NAMALWA (cell line): Measurements from ENCODE around the gene H6PD.

Experiments
- DNase-seq: peaks from one replicate; pipeline ENCODE4 v3.0.0-alpha.2; 2015; ENCODE audit warnings: low spot score

Gene H6PD

GRCh38 chr1:9234223-9235095 is at the start of gene H6PD:
Gene H6PD, plus strand, starts transcription at chr1:9234774. Its CDS starts 10,161 bp downstream, at chr1:9244935.
- peak; percentile 89 for DNase-seq

- no peak for DNase-seq
These were observed 48.3 kb upstream of the H6PD start for GRCh38 chr1:9186082-9186859.

GRCh38 chr1:9187004-9187403 is 47.6 kb upstream of the H6PD start:
- DNase-seq = no peak

GRCh38 chr1:9190234-9190633 is 44.3 kb upstream of the H6PD start:
- DNase-seq = no peak

- DNase-seq = no peak
These were observed 43.3 kb upstream of the H6PD start for GRCh38 chr1:9191231-9191630.

GRCh38 chr1:9192578-9193232 is 41.9 kb upstream of the H6PD start:
- no peak for DNase-seq

- DNase-seq = no peak
These were observed 41.3 kb upstream of the H6PD start for GRCh38 chr1:9193233-9193625.

- DNase-seq = no peak
These were observed 40.5 kb upstream of the H6PD start for GRCh38 chr1:9194024-9194423.

- no peak for DNase-seq
These were observed 38.9 kb upstream of the H6PD start for GRCh38 chr1:9195651-9196050.

GRCh38 chr1:9196129-9197040 is 38.2 kb upstream of the H6PD start:
- DNase-seq = peak; percentile 87

GRCh38 chr1:9197186-9198099 is 37.1 kb upstream of the H6PD start:
- DNase-seq = no peak

- no peak for DNase-seq
These were observed 35.8 kb upstream of the H6PD start for GRCh38 chr1:9198538-9199361.

GRCh38 chr1:9200441-9200840 is 34.1 kb upstream of the H6PD start:
- DNase-seq = no peak

- no peak for DNase-seq
These were observed 33.0 kb upstream of the H6PD start for GRCh38 chr1:9201401-9202239.

GRCh38 chr1:9202240-9202870 is 32.2 kb upstream of the H6PD start:
- DNase-seq = no peak

GRCh38 chr1:9203511-9203982 is 31.0 kb upstream of the H6PD start:
- DNase-seq = no peak

GRCh38 chr1:9204156-9204720 is 30.3 kb upstream of the H6PD start:
- DNase-seq = no peak

GRCh38 chr1:9207086-9207485 is 27.5 kb upstream of the H6PD start:
- DNase-seq = no peak
